BE2C (cell line): ENCODE data around the gene ADPRHL1.

Experiments used
- DNase-seq: peaks from one replicate; pipeline ENCODE4 v3.0.0-alpha.2; 2020
- H3K27me3 ChIP-seq: fragments of 250-450 bp; sonication (Bioruptor Pico); 2 replicates; pipeline ENCODE4 v1.5.1; 2020; ENCODE audit warnings: mild to moderate bottlenecking
- H3K36me3 ChIP-seq: fragments of 250-450 bp; sonication (Bioruptor Pico); 2 replicates; pipeline ENCODE4 v1.5.1; 2020; ENCODE audit warnings: mild to moderate bottlenecking
- H3K4me1 ChIP-seq: fragments of 250-450 bp; sonication (Bioruptor Pico); 2 replicates; pipeline ENCODE4 v1.5.1; 2020
- H3K4me3 ChIP-seq: 2 replicates; pipeline ENCODE4 v1.5.1; 2011; ENCODE audit warnings: low read depth, low read length
- H3K9me3 ChIP-seq: fragments of 250-450 bp; sonication (Bioruptor Pico); 2 replicates; pipeline ENCODE4 v1.5.1; 2020
- TF ChIP-seq, protein P1 (sequence below): IDR thresholded peaks from 2 replicates; pipeline ENCODE4 v1.5.1; 2012; ENCODE audit warnings: mild to moderate bottlenecking, low read depth, low read length

ADPRHL1 gene

DNA sequence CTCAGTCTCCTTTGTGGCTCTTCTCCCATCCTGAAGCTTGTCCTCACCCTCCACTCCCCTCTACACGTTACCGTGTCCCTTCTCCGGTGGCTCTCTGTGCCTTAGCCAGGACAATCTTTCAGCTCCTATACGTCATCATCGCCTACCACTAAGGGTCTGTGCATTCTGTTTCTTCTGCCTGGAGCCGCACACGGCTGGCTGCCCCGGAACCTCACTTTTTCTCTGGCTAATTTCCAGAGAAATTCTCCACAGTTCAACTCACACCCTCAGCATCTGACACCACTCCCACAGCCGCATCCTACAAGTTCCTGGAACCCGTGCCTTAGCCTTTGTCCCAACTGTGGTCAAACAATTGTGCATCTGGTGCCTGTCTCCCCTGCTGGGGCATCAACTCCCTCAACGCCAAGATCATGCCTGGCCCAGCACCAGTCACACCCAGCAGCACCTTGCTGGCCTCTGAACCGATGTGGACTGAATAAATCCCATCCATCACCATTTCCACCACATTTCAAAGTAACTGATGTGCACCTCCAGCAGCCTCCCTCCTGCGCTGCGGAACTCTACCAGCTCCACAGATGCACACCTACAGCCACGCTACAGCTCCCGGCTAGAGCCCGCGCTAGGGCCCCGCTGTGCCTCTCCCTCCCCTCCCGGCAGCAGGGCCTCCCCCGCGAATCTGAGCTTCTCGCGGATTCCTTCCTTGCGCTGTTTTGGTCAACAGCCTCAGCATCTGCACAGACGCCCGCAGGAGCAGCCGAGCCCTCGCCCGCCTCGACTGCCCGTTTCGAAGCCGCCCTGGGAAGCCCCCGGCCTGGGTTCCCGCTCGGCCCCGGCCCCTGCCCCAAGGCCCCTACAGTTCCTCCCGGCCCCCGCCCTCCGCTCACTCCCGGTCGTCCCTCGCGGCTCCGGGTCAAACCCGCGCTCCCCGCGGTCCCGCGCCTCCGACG is 36.5 kb upstream of the ADPRHL1 start:
- peak overlapping the region; percentile 76 for H3K4me3 ChIP-seq
- no peaks in the 10 kb centered on the region for H3K27me3 ChIP-seq
- TF ChIP-seq, protein P1, sequence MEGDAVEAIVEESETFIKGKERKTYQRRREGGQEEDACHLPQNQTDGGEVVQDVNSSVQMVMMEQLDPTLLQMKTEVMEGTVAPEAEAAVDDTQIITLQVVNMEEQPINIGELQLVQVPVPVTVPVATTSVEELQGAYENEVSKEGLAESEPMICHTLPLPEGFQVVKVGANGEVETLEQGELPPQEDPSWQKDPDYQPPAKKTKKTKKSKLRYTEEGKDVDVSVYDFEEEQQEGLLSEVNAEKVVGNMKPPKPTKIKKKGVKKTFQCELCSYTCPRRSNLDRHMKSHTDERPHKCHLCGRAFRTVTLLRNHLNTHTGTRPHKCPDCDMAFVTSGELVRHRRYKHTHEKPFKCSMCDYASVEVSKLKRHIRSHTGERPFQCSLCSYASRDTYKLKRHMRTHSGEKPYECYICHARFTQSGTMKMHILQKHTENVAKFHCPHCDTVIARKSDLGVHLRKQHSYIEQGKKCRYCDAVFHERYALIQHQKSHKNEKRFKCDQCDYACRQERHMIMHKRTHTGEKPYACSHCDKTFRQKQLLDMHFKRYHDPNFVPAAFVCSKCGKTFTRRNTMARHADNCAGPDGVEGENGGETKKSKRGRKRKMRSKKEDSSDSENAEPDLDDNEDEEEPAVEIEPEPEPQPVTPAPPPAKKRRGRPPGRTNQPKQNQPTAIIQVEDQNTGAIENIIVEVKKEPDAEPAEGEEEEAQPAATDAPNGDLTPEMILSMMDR, result no peak
- no peaks in the 10 kb centered on the region for H3K9me3 ChIP-seq
- peaks cover 36% of the 10 kb centered on the region for H3K4me1 ChIP-seq
- no peaks in the 10 kb centered on the region; the same call in 1 of the 2 replicates for H3K36me3 ChIP-seq
- DNase-seq, result peak; percentile 42

DNA sequence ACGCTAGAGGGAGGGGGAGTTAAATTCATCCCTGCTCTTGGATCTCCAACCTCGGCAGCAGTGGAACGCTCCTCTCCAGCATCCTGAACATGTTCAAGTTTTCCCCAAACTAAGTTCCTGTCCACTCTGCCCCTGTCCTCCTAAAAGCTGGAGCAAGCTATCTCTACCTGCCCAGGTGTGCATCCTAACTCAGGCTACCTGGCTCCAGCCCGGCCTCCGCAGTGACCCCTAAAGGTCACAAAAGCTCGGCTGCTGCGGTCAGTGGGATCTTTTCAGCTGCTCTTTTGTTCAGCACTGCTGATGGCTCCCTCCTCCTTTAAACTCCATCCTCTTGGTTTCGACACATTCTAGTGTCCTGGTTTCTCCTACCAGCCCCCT is 35.9 kb upstream of the ADPRHL1 start:
- no peaks in the 10 kb centered on the region; the same call in 1 of the 2 replicates for H3K36me3 ChIP-seq
- no peaks in the 10 kb centered on the region for H3K9me3 ChIP-seq
- TF ChIP-seq, protein P1, result no peak
- DNase-seq, result no peak
- H3K27me3 ChIP-seq, result no peaks in the 10 kb centered on the region
- peaks cover 36% of the 10 kb centered on the region for H3K4me1 ChIP-seq
- H3K4me3 ChIP-seq, result peak overlapping the region; percentile 76

DNA sequence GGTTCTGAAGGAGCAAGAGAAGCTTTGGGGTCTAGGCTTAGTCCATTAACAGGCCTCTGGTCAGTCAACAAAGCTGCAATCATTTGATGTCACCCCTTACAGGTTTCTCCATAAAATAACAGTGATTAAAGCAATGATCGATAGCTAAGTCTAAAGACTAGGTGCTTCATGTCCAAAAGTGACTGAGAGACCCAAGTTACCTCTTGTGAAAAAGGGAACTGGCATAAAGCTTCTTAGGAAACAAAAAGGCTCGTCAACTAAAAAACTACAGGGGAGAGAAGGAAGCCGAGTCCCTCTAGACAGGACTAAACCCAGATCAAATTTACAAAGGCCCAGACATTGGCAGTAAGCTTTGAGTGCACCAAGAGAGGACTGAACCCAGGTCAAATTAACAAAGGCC is 35.0 kb upstream of the ADPRHL1 start:
- TF ChIP-seq, protein P1, result no peak
- Histone ChIP-seq H3K4me1 (peaks cover 34% of the 10 kb centered on the region), H3K9me3 (no peaks in the 10 kb centered on the region), H3K36me3 (no peaks in the 10 kb centered on the region; the same call in 1 of the 2 replicates), H3K4me3 (no peak overlapping the region; the same call in none of the 2 replicates), H3K27me3 (no peaks in the 10 kb centered on the region)
- no peak for DNase-seq

DNA sequence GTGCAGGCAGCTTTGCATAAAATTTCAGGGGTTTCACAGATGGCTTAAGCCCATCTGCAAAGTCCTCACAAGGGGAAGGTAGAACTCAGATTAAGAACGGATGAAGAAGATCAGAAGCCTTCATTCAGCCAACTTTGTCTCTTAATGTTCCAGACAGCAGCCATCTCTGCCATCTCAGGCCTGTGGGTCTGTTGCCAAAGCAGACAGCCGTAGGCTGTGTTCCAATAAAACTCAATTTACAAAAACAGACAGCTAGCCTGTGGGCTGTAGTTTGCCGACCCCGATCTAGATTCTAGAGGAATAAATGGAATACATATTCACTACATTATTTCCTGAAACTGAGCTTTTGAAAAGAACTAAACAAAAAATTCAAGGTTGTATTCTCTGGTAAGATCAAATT is 33.4 kb upstream of the ADPRHL1 start:
- Histone ChIP-seq H3K4me1 (peaks cover 32% of the 10 kb centered on the region), H3K36me3 (no peaks in the 10 kb centered on the region; the same call in 1 of the 2 replicates), H3K27me3 (no peaks in the 10 kb centered on the region), H3K9me3 (no peaks in the 10 kb centered on the region), H3K4me3 (peak overlapping the region; percentile 28)
- TF ChIP-seq, protein P1, result no peak
- DNase-seq, result peak; percentile 73

DNA sequence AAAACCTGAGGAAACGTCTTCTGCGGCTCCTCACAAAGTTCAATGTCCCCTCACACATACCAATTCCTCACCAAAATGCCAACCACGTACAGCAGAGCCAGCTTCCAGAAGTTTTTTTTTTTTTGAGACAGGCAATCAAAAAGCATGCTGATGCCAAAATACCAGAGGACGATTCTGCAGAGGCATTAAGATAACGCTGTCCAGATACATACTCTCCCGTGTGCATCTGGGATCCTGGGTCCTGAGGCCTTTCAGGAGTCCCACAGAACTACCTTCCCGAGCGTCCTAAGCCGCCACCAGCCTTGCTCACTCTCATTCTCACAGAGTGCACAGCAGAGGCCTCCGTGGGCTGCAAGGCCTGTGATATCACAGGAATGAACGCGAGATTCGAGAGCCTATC is 32.3 kb upstream of the ADPRHL1 start:
- H3K9me3 ChIP-seq, result no peaks in the 10 kb centered on the region
- H3K4me1 ChIP-seq, result peaks cover 32% of the 10 kb centered on the region
- peaks cover 1% of the 10 kb centered on the region; the same call in 1 of the 2 replicates for H3K36me3 ChIP-seq
- DNase-seq, result peak; percentile 64
- TF ChIP-seq, protein P1, result no peak
- no peak overlapping the region for H3K4me3 ChIP-seq
- no peaks in the 10 kb centered on the region for H3K27me3 ChIP-seq
